RPMI7951 (cell line): ENCODE results near the gene AGBL1. TPM values are rescaled to one million over a fixed set of nuclear protein-coding genes. Genes with fewer than 3 reads are reported as not detected.
"Not testable (repeated sequence)": the region's sequence is repeated elsewhere in the genome, so short reads cannot be mapped to it uniquely, and the experiment has no call there.

Experiments
- DNase-seq: peaks from one replicate; pipeline ENCODE4 v3.0.0-alpha.2; 2012; ENCODE audit warnings: low read depth
- total RNA-seq: library from RNA; depleted of rRNA; stranded (reverse); fragments of >200 nt; shearing (Covaris generic); gene quantifications from 2 replicates; pipeline ENCODE4 v1.2.3, GENCODE V29; 2014

The AGBL1 gene
- total RNA-seq, 1 experiment from 2014 or later, result not detected

DNA sequence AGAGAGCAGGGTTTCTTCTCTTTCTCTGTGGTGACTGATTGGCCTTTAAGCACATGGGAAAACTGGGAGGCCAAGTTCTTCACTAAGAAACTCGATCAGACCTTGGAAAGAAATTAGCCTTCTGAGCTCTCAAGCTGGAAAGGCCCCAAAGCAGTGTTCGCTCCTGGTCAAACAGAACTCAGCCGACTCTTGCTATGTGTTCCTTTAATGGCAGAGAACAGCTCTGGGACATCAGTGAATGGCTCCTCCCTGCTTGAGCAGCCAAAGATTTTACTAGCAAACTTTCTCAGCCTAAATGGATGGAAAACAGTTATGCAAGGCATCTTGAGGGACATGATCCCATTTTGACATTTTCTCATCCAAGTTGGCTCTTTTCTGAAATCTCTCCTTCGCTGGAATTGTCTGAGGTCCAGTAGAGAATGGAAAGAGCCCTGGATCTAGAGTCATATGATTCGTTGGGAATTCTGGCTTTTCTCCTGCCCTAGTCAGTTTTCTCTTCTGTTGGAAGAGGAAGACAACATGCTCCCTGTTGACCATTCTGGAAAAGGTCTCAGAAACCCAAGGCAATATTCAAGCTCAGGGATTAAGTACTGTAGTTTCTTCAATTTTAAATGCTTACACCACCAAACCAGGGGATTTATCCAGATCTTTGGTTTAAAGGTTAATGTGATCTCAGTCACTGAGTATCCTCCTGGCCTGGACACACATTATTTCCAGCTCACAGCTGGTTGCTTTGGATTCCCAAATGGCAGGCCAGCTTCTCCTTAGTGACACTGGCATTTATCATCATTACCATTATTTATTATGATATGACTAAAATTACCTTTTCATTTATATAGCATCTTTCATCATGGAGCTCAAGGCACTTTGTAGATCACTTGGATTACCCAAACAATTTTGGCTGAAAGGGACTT is 319.6 kb downstream of the AGBL1 start:
- DNase-seq, result no peak

DNA sequence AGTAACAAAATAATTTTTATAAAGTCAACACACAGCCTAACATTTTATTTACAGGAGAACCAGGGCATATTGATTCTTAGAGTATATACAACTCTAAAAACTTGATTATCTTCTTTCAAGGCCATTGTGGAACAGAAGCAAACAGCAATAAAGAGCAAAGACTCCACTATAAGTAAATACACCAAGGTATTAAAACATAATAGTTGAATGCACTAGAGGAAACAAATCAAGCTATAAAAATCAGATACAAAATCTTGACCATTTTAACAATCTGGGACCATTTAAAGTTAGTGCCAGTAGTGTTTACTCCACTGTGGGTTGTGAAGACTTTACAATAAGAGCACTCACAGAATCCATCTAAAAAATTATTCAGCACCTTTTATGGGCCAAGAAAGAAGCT is 323.6 kb downstream of the AGBL1 start:
- DNase-seq, result no peak

DNA sequence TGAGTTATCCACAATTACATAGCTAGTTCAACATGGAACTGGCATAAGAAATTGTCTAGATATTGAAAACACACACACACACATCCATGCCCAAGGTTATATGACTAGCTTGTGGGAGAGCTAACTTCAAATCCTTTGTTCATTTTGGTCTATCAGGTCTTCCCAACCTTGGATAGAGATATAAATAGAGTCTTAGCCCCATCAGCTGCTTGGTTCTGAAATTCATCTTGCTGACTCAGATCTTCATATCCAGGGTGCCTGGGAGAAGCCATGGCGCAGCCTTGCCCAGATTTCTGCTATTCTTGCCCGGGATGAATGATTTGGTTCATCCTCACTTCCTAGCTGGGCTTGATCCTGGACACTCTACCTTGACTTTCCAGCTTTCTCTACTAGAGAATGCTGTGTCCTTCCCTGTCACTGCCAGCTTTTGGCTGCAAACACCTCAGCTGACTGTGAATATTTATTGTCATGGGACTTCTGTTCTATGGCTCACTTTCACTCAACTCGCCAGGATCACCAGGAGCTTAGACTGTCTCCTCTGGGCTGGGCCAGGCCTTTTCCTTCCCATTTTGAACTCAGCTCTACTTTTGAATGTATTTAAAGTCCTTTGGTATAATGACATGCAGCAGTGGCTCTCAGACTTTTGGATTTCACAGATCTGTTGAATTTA is 324.4 kb downstream of the AGBL1 start:
- no peak for DNase-seq

DNA sequence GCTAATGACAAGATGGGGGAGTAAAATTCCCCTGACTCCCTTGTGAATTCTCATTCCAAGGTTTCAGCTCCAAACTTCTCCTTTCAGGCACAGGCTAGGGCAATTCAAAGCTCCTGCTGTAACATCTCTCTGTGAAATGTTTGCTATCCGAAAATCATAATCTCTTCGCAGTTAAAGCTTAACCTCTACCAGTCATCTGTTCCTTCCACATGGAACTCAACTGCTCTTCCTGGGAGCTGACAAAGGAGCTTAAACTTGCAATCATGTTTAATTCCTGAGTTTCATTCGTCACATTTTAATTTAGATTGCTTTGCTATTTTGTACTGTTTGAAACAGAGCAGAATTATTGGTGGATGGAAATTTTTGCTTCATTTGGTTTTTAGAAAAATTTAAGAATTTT is 328.6 kb downstream of the AGBL1 start:
- DNase-seq, result no peak

DNA sequence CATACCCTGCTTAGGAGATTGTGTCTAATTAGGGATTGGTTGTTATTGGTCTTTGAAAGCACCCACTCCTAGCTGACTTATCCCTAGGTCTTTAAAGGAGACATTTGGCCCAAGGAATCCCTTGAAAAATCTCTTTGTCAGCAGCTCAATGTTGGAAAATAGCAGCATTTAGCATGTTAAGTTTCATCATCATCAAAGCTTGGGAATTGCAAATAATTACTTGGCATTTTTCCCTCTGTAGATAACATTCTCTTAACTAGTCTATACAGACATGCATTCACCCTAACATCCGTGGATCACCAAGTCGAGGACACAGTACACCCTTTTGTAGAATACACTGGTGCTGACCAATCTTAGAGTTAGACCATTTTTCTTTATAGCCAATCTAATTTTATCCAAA is 332.2 kb downstream of the AGBL1 start:
- DNase-seq, result no peak

DNA sequence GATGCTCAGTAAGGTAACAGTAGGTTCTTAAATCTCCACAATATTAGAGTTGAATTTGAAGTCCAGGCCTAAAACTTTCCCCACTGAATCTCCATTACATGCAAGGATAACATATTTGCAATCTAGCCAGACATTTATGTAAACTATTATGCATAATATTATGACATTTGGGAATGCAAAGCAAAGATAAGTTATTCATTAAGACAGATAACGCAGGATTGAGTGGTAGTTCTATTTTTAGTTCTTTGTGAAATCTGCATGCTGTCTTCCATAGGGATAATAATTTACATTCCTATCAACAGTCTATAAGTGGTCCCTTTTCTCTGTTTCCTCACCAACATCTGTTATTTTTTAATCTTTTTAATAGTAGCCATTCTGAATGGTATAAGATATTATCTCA is 333.5 kb downstream of the AGBL1 start:
- no peak for DNase-seq

DNA sequence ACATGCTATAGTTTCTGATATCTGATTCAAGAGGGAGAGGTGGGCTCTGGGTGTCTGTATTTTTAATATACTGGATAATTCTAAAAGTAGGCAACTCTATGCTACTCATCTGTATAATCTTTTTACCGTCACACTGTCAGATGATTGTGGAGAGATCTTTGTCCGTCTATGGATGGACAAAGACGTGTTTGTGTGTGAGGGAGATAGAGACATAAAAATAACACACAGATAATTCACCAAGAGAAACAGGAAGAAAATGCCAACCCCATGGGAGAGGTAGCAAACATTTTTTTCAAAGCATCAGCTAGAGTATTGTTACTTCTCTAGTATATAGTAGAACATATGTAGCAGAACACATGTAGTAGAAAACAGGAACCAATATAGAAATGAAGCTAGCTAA is 346.1 kb downstream of the AGBL1 start:
- DNase-seq, result no peak

DNA sequence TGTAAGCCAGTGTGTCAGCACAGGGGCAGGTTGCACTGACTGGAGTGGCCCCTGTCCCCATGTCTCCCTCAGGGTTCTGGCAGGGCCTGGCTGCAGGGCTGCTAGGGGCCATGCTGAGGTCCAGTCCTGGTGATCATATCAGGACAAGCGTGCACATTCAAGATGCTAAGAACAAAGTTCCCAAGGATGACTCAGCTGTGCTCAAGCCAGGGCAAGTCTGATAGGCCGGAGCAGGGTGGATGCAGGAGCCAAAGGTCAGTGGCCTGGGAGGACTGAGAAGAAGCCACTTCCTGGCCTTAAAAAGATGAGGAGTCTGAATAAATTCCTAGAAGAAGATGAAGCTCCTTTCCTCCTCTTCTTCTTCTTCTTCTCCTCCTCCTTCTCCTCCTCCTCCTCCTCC is 353.2 kb downstream of the AGBL1 start:
- peak; percentile 53 for DNase-seq

DNA sequence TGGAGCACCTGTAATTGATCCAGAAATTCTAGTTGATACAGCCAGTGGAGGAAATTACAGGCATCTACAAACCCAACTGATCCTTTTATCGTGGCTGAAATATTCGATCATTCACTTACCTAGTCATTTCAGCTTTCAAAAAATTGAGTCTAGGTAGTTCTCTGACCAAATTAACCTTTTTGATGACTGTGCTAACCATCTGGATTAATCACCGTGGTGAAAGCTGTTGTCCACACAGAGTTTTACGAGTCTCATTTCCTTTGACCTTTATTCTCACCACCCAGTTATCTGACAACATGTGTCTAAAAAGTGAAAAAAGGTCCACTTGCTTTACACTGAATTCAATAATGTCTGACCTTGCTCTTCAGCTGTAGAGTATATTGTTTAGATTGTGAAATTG is 354.3 kb downstream of the AGBL1 start:
- DNase-seq, result no peak

DNA sequence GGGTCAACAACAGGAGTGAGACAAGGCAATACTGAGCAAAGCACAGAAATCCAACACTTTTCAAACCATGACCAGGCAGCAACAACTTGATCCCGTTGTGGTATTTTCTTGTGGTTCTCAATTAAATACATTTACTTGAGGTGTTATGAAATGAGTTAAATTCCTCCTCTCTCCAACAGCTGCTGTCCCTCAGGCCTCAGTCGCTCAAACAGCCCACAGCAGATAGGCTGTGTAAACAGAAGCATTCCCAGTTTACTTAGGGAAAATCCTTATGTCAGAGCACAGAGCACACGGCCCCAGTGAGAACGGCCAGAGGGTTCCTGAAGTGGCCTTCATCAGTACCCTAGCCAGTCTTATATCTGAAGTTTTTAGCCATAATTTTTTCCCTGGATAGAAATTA is 359.9 kb downstream of the AGBL1 start:
- DNase-seq, result no peak

DNA sequence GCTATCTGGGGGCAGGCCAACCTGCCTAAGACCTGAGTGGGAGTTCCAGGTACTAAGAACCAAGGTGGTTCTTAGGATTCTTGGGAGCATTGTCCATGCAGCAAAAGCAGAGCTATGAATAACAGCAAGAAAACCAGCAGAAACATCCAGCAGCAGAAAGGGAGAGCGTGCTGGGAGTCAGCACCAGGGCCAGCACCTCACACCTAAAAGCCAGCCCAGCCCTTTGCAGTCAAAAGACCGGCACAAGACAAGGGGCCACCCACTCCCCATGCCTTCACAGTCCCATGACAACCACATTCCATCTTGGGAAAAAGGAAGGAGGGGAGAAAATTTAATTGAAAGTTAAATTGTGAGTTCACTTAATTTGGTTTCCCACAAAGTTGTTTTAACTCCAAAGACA is 364.9 kb downstream of the AGBL1 start:
- DNase-seq, result no peak

DNA sequence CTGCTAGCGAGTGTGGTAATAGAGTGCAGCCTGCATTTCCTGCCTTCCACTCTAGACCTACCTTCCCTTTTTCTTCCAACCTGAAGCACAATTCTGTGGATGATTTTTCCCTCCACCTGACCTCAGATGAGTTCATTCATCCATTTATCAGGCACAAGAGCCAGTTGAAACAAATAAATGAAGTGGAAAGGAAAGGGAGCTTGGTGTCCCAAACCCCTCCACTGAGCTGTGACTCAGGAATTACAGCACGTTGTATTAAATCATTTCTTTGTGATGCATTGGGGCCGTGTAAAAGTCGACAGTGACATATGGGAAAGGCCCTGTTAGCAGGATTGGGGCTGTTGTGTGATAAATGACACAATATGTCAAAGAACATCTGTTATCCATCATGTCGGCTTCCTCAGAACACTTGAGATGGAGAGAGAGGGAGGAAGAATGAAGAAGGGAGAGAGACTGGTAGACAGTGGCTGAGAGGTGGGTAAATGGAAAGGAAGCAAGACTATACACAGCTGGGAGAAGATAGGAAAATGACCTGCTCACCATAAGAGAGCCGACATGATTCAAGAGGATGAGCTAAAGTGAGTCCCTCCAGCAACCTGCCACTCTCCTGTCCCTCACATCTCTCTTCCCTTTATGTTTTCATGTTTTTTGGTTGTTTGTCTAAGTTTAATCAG is 366.0 kb downstream of the AGBL1 start:
- DNase-seq, result no peak

DNA sequence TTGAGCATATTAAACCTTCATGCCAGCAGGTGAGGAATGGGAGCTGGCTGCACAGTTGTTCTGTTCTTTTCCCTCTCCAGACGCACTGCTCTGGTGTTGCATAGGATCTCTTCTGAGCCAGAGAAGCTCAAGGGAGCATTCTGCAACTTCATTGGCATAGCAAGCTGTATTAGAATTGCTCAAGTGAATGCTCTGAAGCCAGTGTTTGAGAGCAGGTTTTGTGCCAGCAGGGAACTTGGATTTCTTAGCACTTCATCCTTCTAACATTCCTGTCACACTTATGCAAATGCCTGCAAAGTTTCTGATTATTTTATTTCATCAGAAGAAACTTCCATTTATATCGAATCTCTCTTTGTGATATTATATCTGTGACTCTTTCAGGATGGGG is 366.6 kb downstream of the AGBL1 start:
- no peak for DNase-seq

DNA sequence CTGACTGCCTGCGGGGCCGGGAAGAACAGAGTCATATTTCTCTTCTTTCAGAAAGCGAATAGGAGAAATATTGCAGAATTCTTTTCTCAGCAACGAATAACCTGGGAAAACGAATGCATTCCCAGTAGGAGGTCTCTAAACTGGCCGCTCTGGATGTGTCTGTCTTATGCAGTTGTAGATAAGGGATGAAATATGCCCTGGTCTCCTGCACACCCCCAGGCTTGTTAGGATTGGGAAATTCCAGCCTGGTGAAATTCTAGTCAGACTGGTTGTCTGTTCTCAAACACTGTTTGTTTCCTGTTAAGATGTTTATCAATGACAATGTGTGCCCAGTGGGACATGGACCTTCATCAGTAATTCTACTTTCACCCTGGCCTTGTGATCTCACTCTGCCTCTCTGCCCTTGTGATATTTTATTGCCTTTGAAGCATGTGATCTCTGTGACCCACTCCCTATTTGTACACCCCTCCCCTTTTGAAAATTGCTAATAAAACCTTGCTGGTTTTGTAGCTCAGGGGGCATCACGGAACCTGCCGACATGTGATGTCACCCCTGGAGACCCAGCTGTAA is 385.9 kb downstream of the AGBL1 start:
- not testable (repeated sequence) for DNase-seq

DNA sequence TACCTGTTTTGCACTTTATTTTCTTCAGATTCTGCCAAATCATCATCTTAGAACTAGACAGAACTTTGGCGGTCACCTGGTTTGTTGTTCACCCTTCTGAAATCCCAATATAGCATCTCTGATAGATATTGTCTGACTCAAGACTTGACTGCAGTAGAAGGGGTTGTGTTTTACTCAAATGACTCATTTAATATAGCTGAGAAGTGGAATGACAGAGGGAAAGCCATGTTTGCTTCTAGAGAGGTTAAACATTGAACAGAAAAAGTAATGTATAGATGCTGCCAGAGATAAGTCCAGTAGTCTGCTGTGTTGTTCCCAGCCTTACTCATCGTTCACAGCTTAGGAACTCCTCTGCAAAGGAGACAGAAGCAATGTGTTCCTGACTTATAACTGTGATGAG is 402.0 kb downstream of the AGBL1 start:
- DNase-seq, result no peak

DNA sequence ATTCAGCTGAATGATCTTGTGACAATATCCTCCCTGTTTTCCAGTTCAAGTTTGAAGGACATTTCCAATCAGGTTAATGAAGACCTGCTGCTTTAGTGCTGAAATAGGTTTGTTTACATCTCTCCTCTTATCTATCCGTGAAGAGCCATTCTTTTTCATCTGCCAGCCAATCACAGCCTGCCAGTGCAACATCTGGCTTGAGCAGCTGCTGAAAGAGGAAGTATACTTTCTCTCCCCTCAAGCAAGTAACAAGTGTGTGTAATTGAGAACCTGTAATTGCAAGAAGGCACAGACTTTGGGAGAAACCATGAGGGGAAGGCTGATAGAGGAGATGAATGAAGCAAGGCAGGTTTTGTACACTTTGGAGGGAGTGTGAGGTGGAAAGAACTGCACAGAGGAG is 404.3 kb downstream of the AGBL1 start:
- no peak for DNase-seq

DNA sequence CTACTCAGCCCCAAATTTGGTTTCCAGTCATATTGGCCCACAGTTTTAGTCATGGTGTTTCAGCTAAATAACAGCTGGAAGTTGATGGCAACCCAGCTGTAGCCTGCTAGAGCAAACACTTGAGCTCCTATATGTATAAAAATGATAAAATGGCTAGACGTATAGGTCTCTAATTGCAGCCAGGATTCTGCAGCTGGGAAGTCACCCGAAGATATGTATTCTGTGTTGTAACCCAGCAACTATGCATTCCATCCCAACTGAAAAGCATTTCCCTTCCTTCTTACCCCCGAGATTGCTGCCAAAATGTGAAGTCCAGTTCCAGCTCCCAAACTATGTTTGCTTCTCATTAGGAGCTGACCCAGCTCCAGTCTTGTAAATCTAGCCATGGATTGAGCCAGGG is 408.4 kb downstream of the AGBL1 start:
- no peak for DNase-seq

DNA sequence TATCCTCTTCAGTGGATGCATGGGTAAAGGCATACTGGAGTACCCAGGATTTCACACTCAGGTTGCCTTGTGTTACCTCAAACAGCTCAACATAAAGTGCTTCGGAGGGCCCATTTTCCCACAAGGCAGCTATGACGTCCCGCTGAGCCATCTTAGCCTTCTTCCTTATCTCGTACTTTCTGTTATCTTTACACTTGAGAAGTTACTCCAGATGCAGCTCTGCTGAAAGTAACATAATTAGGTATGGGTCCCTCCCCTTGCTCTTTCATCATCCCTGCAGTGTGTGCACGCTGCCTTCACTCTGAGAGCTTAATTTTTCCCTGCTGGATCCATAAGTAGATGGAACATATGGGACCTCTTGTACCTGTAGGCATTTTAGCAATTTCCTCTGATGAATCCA is 410.3 kb downstream of the AGBL1 start:
- no peak for DNase-seq

DNA sequence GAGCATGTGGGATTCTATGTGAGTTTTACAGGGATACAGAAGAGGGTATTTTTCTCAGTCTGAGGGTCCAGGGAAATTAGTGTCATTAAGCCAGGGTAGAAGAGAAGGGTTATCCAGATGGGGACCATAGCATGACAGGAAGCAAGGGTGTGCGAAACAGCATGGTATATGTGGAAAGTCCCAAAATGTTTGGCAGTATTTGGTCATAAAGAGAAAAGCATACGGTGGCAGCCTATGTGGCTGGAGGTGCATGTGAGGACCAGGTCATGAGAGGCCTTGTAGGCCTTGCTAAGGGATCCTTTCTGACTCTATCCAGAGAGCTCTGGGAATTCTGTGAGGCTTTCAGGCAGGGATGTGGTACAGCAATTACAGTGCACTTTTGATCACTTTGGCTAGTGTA is 411.4 kb downstream of the AGBL1 start:
- DNase-seq, result no peak

DNA sequence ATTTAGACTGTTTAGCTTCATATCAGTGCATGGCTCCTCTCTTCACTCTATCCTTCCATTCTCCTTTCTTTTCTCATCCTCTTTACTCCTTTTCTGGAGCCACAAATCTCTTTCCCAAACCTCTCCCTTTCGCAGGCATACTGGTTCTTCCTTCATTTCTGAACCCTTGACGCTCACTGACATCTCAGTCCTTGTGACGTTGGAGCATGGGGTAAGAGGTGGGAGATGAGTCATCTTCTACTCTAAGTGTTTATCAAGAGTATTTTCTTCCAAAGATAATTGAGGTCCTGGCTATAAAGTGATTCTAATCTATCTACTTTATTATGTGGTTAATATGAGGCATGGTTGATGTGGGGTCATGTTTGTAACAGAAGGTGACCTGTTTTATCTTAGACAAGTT is 414.2 kb downstream of the AGBL1 start:
- DNase-seq, result no peak

DNA sequence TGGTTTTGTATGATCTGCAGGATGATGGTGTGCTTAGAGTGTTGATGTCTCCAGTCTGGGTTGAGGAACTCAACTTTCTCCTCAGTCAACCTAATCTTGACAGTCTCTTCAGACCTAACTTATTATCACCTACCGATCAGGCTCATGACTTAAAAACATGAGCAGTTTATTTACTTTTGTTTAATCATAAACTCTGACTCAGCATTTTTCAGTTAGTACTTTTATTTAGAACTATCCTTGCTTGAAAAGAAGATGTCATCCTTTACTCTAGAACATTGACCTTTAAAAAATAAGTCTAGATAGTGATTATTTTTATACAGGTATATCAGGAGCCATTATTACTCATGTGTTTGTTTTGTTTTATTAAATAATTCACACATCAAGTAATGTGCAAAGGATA is 414.8 kb downstream of the AGBL1 start:
- no peak for DNase-seq

DNA sequence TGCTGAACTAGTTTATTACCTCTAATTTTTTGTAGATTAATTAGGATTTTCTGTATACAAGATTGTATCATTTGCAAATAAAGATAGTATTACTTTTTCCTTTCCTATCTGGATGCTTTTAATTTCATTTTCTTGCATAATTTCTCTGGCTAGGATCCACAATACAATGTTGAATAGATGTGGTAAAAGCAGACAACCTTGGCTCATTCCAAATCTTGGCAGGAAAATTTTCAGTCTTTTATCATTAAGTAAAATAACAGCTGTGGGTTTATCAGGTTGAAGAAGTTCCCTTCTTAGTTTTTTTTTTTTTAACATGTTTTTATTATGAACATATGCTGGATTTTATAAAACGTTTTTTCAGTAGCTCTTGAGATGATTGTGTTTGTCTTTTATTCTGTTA is 422.6 kb downstream of the AGBL1 start:
- no peak for DNase-seq

DNA sequence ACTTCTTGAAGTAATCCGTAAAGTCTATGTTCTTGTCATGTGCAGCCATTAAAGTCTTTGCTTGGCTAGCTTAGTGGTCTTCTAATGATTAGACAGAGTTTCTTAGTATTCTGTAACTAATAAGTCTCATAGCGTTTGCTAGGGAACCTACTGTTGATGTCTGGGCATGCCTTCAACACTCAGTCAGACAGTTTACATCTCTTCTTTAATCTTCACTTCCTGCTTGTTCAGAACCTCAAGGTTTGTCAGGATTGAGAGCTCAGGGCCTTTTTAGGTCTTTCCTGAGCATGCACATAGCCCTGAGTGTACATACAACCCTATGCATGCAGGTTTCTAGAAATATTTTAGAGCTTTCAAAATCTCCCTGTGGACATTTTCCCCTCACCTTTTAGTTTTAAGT is 426.3 kb downstream of the AGBL1 start:
- DNase-seq, result no peak
